ENCODE results near the gene AOC3. TPM values are rescaled to one million over a fixed set of nuclear protein-coding genes. Genes with fewer than 3 reads are reported as not detected.

Gene AOC3
- total and polyA plus RNA-seq, 2 of the 13 experiments (the other 11 are each of a cell fraction or from before 2014, with no cell fraction given) = 8.7 to 51.7 TPM

GRCh38 chr17:42832934-42833766 lies 17.8 kb upstream of the AOC3 start, which contains the start of gene PSME3 (continued):
- TF ChIP-seq ZNF564 (CRISPR knock-in tag; IDR thresholded peaks at IDR 0.05) = no peak; the same call in 1 of the 2 replicates
- no peak for TF ChIP-seq NR2F1 (CRISPR knock-in tag; IDR thresholded peaks at IDR 0.05)
- peak; percentile 79; the same call in 1 of the 2 replicates for TF ChIP-seq ZNF879 (CRISPR knock-in tag; IDR thresholded peaks at IDR 0.05)
- TF ChIP-seq EZH2 (conservative IDR thresholded peaks at IDR 0.05; ENCODE audit: low read depth, low read length) = no peak
- peak; percentile 78; the same call in 1 of the 2 replicates for TF ChIP-seq HNRNPL (IDR thresholded peaks at IDR 0.05; ENCODE audit: low read depth, low read length)
- peak in 1 of 2 experiments; percentile 26; a peak in 2 of 4 replicates for TF ChIP-seq EP300 (IDR thresholded peaks at IDR 0.05; ENCODE audit: low read depth in 2 of 2, low read length in 2 of 2)
- peak; percentile 63 for TF ChIP-seq EP300 (CRISPR knock-in tag; IDR thresholded peaks at IDR 0.05; ENCODE audit: borderline replicate concordance)
- TF ChIP-seq ZNF839 (CRISPR knock-in tag; IDR thresholded peaks at IDR 0.05; ENCODE audit: borderline replicate concordance) = peak; percentile 89
- no peak for TF ChIP-seq CERS6 (CRISPR knock-in tag; IDR thresholded peaks at IDR 0.05)
- TF ChIP-seq ZNF512B (CRISPR knock-in tag; IDR thresholded peaks at IDR 0.05; ENCODE audit: borderline replicate concordance) = peak; percentile 57
- TF ChIP-seq GABPA (IDR thresholded peaks at IDR 0.05; ENCODE audit: low read depth, low read length) = peak; percentile 79
- peak; percentile 97 for TF ChIP-seq GABPA (CRISPR knock-in tag; IDR thresholded peaks at IDR 0.05; ENCODE audit: low read depth)
- peak; percentile 33; the same call in 1 of the 2 replicates for TF ChIP-seq ZNF367 (CRISPR knock-in tag; IDR thresholded peaks at IDR 0.05; ENCODE audit: borderline replicate concordance)
- TF ChIP-seq MAF1 (CRISPR knock-in tag; IDR thresholded peaks at IDR 0.05; ENCODE audit: borderline replicate concordance) = no peak
- TF ChIP-seq ZNF672 (CRISPR knock-in tag; IDR thresholded peaks at IDR 0.05) = 0 out of 2 replicates have a peak, but pooled peaks have one; percentile 67
- peak; percentile 85; the same call in 1 of the 2 replicates for TF ChIP-seq SP140L (CRISPR knock-in tag; IDR thresholded peaks at IDR 0.05; ENCODE audit: borderline replicate concordance)
- peak; percentile 97 for TF ChIP-seq ZFX (CRISPR knock-in tag; IDR thresholded peaks at IDR 0.05; ENCODE audit: low read depth)
- peak; percentile 95 for TF ChIP-seq ZNF563 (CRISPR knock-in tag; IDR thresholded peaks at IDR 0.05)
- peak; percentile 71 for TF ChIP-seq ZMYM4 (CRISPR knock-in tag; IDR thresholded peaks at IDR 0.05)
- TF ChIP-seq KMT2B (CRISPR knock-in tag; IDR thresholded peaks at IDR 0.05) = peak; percentile 97
- peak; percentile 47; the same call in 1 of the 2 replicates for TF ChIP-seq PRDM4 (CRISPR knock-in tag; IDR thresholded peaks at IDR 0.05; ENCODE audit: borderline replicate concordance)

Data from HepG2 (cell line).